Activated CD8-positive, alpha-beta memory T cell treated with anti-CD3 and anti-CD28 coated beads, Interleukin-2, amount 50 U/mL, for 1 hour (primary cell): ENCODE results near the gene AKR1D1.
"Not testable (repeated sequence)": the region's sequence is repeated elsewhere in the genome, so short reads cannot be mapped to it uniquely, and the experiment has no call there.

Experiments
- DNase-seq: peaks from one replicate; pipeline ENCODE4 v3.0.0-alpha.2; 2020; ENCODE audit errors: extremely low read depth

AKR1D1 gene

GRCh38 chr7:138122162-138122561, 45.9 kb downstream of the AKR1D1 start:
- no peak for DNase-seq

GRCh38 chr7:138125119-138125518, 48.9 kb downstream of the AKR1D1 start:
- no peak for DNase-seq

- DNase-seq: no peak
Measured at GRCh38 chr7:138125598-138126111, 49.4 kb downstream of the AKR1D1 start.

- no peak for DNase-seq
Measured at GRCh38 chr7:138126928-138127327, 50.7 kb downstream of the AKR1D1 start.

- no peak for DNase-seq
Measured at GRCh38 chr7:138127996-138128395, 51.7 kb downstream of the AKR1D1 start.

GRCh38 chr7:138129551-138130165, 53.4 kb downstream of the AKR1D1 start:
- DNase-seq: no peak

GRCh38 chr7:138137423-138138171, 61.3 kb downstream of the AKR1D1 start:
- no peak for DNase-seq

- no peak for DNase-seq
Measured at GRCh38 chr7:138138244-138138643, 62.0 kb downstream of the AKR1D1 start.

- DNase-seq: no peak
Measured at GRCh38 chr7:138142583-138143201, 66.4 kb downstream of the AKR1D1 start.

GRCh38 chr7:138144958-138145357, 68.7 kb downstream of the AKR1D1 start:
- no peak for DNase-seq

- not testable (repeated sequence) for DNase-seq
Measured at GRCh38 chr7:138146221-138146620, 70.0 kb downstream of the AKR1D1 start.

- not testable (repeated sequence) for DNase-seq
Measured at GRCh38 chr7:138146757-138147734, 70.8 kb downstream of the AKR1D1 start.

GRCh38 chr7:138151731-138152577, 75.7 kb downstream of the AKR1D1 start:
- no peak for DNase-seq

GRCh38 chr7:138154661-138155060, 78.4 kb downstream of the AKR1D1 start:
- no peak for DNase-seq

- DNase-seq: no peak
Measured at GRCh38 chr7:138157702-138158101, 81.4 kb downstream of the AKR1D1 start.

GRCh38 chr7:138158739-138159528, 82.7 kb downstream of the AKR1D1 start:
- DNase-seq: no peak

- DNase-seq: peak; percentile 71
Measured at GRCh38 chr7:138161600-138162081, 85.4 kb downstream of the AKR1D1 start.

GRCh38 chr7:138162236-138162635, 86.0 kb downstream of the AKR1D1 start:
- no peak for DNase-seq

- no peak for DNase-seq
Measured at GRCh38 chr7:138163800-138164199, 87.5 kb downstream of the AKR1D1 start.

GRCh38 chr7:138164804-138165203, 88.5 kb downstream of the AKR1D1 start:
- DNase-seq: no peak
